K562 (cell line): ENCODE data around the gene EVL. TPM values are rescaled to one million over a fixed set of nuclear protein-coding genes. Genes with fewer than 3 reads are reported as not detected.

Experiments used
- ATAC-seq: fragments of 200-7000 bp; cut with Tn5 transposase; 3 replicates; pipeline ENCODE4 v1.9.1; 2020; ENCODE audit warnings: moderate library complexity
- BruUV-seq: library from RNA; stranded (reverse); fragments of 400-500 nt; replicated peaks from 2 replicates; lab custom pipeline; 2021; lab: Mats Ljungman, UMichigan
- CTCF ChIA-PET: fragments of 300-600 bp; formaldehyde crosslinking; extraction: SDS; loops from one replicate; lab custom pipeline; 2021; ENCODE audit warnings: low intra/inter-chr PET ratio; lab: Yijun Ruan, JAX
- POLR2A ChIA-PET: fragments of 300-600, 350-650 bp; sonication (Branson Sonifier 250); formaldehyde crosslinking; extraction: SDS; loops from one replicate; lab custom pipeline; 2021; ENCODE audit warnings: antibody characterized with exemption, inconsistent platforms; lab: Yijun Ruan, JAX
- DNase-seq, 4 experiments: peaks; one replicate each; pipeline versions ENCODE4 v3.0.0 to v3.0.0-alpha.2; 2011 to 2018; ENCODE audit warnings: low spot score in 3 of 4, mixed read lengths in 3 of 4; ENCODE audit errors: extremely low read depth in 1 of 4
- FAIRE-seq: peaks from 2 replicates; lab custom pipeline; 2011; peaks lifted over from hg19 to GRCh38; lab: Jason Lieb, UNC
- H2AFZ ChIP-seq: 2 replicates; pipeline ENCODE4 v1.6.0; 2011; ENCODE audit warnings: low read depth, low read length, control low read depth, inconsistent platforms
- H3K27ac ChIP-seq: fragments of 200-600 bp; 3 replicates; pipeline ENCODE4 v1.8.0; 2011; ENCODE audit warnings: low read depth, mild to moderate bottlenecking, control low read depth, inconsistent platforms, low read length, moderate library complexity, mixed read lengths; ENCODE audit errors: extremely low read depth
- H3K27me3 ChIP-seq, 2 experiments: fragments of 300-600 bp in 1 of 2; 2 replicates in 1 of 2; 3 replicates in 1 of 2; pipeline versions ENCODE4 v1.6.0 to v1.8.0; 2011; ENCODE audit warnings: inconsistent platforms in 2 of 2, low read length in 2 of 2, mild to moderate bottlenecking in 1 of 2, mixed read lengths in 1 of 2, moderate library complexity in 1 of 2; ENCODE audit not compliant: control insufficient read depth in 2 of 2, insufficient read depth in 2 of 2
- H3K36me3 ChIP-seq: fragments of 300-600 bp; 3 replicates; pipeline ENCODE4 v1.8.0; 2011; ENCODE audit warnings: mild to moderate bottlenecking, low read length, inconsistent platforms; ENCODE audit not compliant: control insufficient read depth, insufficient read depth
- H3K4me1 ChIP-seq, 2 experiments: fragments of 200-600 bp in 1 of 2; replicated peaks in 1 of 2; 2 replicates in 1 of 2; 3 replicates in 1 of 2; pipeline versions ENCODE4 v1.5.1 to v1.8.0; 2011; ENCODE audit warnings: inconsistent platforms in 2 of 2, low read length in 2 of 2, mild to moderate bottlenecking in 1 of 2, mixed read lengths in 1 of 2, moderate library complexity in 1 of 2; ENCODE audit not compliant: control insufficient read depth in 2 of 2, insufficient read depth in 2 of 2
- H3K4me2 ChIP-seq: 2 replicates; pipeline ENCODE4 v1.6.1; 2011; ENCODE audit warnings: low read length, control low read depth, inconsistent platforms, mixed read lengths; ENCODE audit not compliant: insufficient read depth
- H3K4me3 ChIP-seq: fragments of 200-600 bp; sonication (generic), shearing (Covaris generic); 2 replicates; pipeline ENCODE4 v1.5.1; 2016; ENCODE audit warnings: control low read depth, inconsistent platforms
- H3K79me2 ChIP-seq: fragments of 200-600 bp; 3 replicates; pipeline ENCODE4 v1.8.0; 2011; ENCODE audit warnings: low read length, inconsistent platforms; ENCODE audit not compliant: control insufficient read depth, insufficient read depth
- H3K9ac ChIP-seq, 2 experiments: 2 replicates each; pipeline versions ENCODE4 v1.6.0 to v1.6.1; 2011; ENCODE audit warnings: low read depth in 2 of 2, low read length in 2 of 2, control low read depth in 1 of 2, inconsistent platforms in 1 of 2, mild to moderate bottlenecking in 1 of 2, mixed read lengths in 1 of 2; ENCODE audit not compliant: insufficient read depth in 1 of 2
- H3K9me1 ChIP-seq: one replicate; pipeline ENCODE4 v1.6.0; 2011; ENCODE audit warnings: inconsistent platforms, mild to moderate bottlenecking, low read length, moderate library complexity; ENCODE audit not compliant: control insufficient read depth, insufficient read depth
- H3K9me3 ChIP-seq: replicated peaks from 2 replicates; pipeline ENCODE4 v1.5.1; 2011; ENCODE audit warnings: low read depth, low read length, inconsistent platforms; ENCODE audit not compliant: control insufficient read depth, insufficient read depth
- H4K20me1 ChIP-seq: replicated peaks from 2 replicates; pipeline ENCODE4 v1.6.1; 2011; ENCODE audit warnings: low read length, inconsistent platforms, mixed read lengths; ENCODE audit not compliant: control insufficient read depth, insufficient read depth
- POLR2G ChIP-seq: fragments of 200-400 bp; formaldehyde crosslinking; IDR thresholded peaks from 2 replicates; pipeline ENCODE4 v1.6.1; 2017; ENCODE audit warnings: low read depth, mild to moderate bottlenecking, antibody characterized with exemption, low read length, moderate library complexity
- ZNF512 ChIP-seq: IDR thresholded peaks from 2 replicates; pipeline ENCODE4 v1.6.1; 2016; ENCODE audit warnings: missing genetic modification characterization, missing compliant biosample characterization
- WGBS: fragments of 100-300 bp; shearing (Covaris generic); methylation state at CpG from one replicate; pipeline ENCODE4 v1.1.6; 2016; ENCODE audit warnings: low coverage, mixed read lengths; ENCODE audit not compliant: insufficient coverage; ENCODE audit errors: missing lambda C conversion rate; 5-methylcytosine and 5-hydroxymethylcytosine counted together
- in situ Hi-C: fragments of 300-500 bp; cut with MboI; formaldehyde crosslinking; loops from 4 replicates; pipeline ENCODE4 v1.15.0; 2018; ENCODE audit warnings: inconsistent platforms, mixed read lengths
- intact Hi-C: fragments of 100-400 bp; cut with micrococcal nuclease; formaldehyde crosslinking; loops from 2 replicates; pipeline ENCODE4 v1.14.2; 2022
- polyA plus RNA-seq, 8 experiments: library from polyadenylated mRNA; depleted of rRNA in 4 of 8; stranded (reverse) in 5 of 8; unstranded in 3 of 8; fragments of >200 nt; fragmentation: Nextera tagmentation in 2 of 8; fragmentation: Illumina TruSeq in 1 of 8; extraction: Ambion mirVana in 2 of 8; extraction: Trizol in 1 of 8; gene quantifications; 2 replicates each; pipeline versions ENCODE4 v1.2.1 to v1.2.3, GENCODE V29; 2011 to 2014; ENCODE audit warnings: inconsistent platforms in 1 of 8, missing spikeins in 1 of 8
- total RNA-seq, 7 experiments: library from RNA; depleted of rRNA in 6 of 7; stranded (reverse); fragments of >200 nt in 6 of 7; fragmentation: Illumina TruSeq in 2 of 7; extraction: Trizol in 2 of 7; gene quantifications; 2 replicates each; pipeline versions ENCODE4 v1.2.1 to v1.2.3, GENCODE V29; 2011 to 2021; ENCODE audit warnings: low replicate concordance in 1 of 7

The EVL gene
- total and polyA plus RNA-seq, 9 of the 15 experiments (the other 6 are each of a cell fraction or from before 2014, with no cell fraction given): 2.9 to 43.4 (median 23.9) TPM

GRCh38 chr14:100138955-100139354 lies 73.7 kb downstream of the EVL start:
- Histone ChIP-seq H3K9ac (peak overlapping the region in 1 of 2 experiments; percentile 61; a peak in 2 of 4 replicates), H2AFZ (no peak overlapping the region), H3K27ac (no peak overlapping the region), H3K4me3 (no peak overlapping the region), H3K4me1 (peaks cover 36 to 55% of the 10 kb centered on the region in 2 experiments), H3K27me3 (no peaks in the 10 kb centered on the region), H3K9me3 (no peaks in the 10 kb centered on the region), H4K20me1 (no peaks in the 10 kb centered on the region), H3K36me3 (peaks cover 12% of the 10 kb centered on the region; the same call in 1 of the 3 replicates), H3K4me2 (no peak overlapping the region), H3K79me2 (peaks cover 15% of the 10 kb centered on the region), H3K9me1 (no peaks in the 10 kb centered on the region)
- in situ Hi-C loops: no loop called here
- 98% methylated on average over 8 of the region's 13 CpGs for WGBS
- TF ChIP-seq ZNF512 (tag) (no peak), POLR2G (peak; percentile 41; the same call in 1 of the 2 replicates)
- intact Hi-C loops: no loop called here
- no peak for ATAC-seq
- POLR2A ChIA-PET: interaction anchor here (0.6 to 1.3 kb wide), 5 partner anchors 15 to 105 kb away, joined by 3 to 5 read pairs (median 3); no protein-coding TSS in a partner anchor
- DNase-seq: no peak
- CTCF ChIA-PET: no interaction called here
- no peak for FAIRE-seq
- no TSS peak for BruUV-seq
